Neural progenitor cell (in vitro differentiated cells): ENCODE results near the gene CDRT4. TPM values are rescaled to one million over a fixed set of nuclear protein-coding genes. Genes with fewer than 3 reads are reported as not detected.
"Not testable (repeated sequence)": the region's sequence is repeated elsewhere in the genome, so short reads cannot be mapped to it uniquely, and the experiment has no call there.

ENCODE experiments used
- DNase-seq: peaks from one replicate; pipeline ENCODE4 v3.0.0-alpha.2; 2016; ENCODE audit warnings: low spot score
- H2AFZ ChIP-seq: fragments of 200-600 bp; sonication (generic); replicated peaks from 2 replicates; pipeline ENCODE4 v1.6.1; 2016; ENCODE audit warnings: antibody characterized with exemption
- H3F3A ChIP-seq: fragments of 200-600 bp; sonication (generic); 2 replicates; pipeline ENCODE4 v1.6.1; 2016; ENCODE audit warnings: antibody characterized with exemption, low read depth
- H3K27ac ChIP-seq: fragments of 200-600 bp; sonication (generic); 2 replicates; pipeline ENCODE4 v1.5.1; 2016; ENCODE audit warnings: mild to moderate bottlenecking
- H3K27me3 ChIP-seq: fragments of 200-600 bp; sonication (generic); 2 replicates; pipeline ENCODE4 v1.6.1; 2016; ENCODE audit warnings: mild to moderate bottlenecking, moderate library complexity
- H3K36me3 ChIP-seq: fragments of 200-600 bp; sonication (generic); 2 replicates; pipeline ENCODE4 v1.5.1; 2016
- H3K4me1 ChIP-seq: fragments of 200-600 bp; sonication (generic); 2 replicates; pipeline ENCODE4 v1.6.1; 2016; ENCODE audit warnings: mixed run types
- H3K4me2 ChIP-seq: fragments of 200-600 bp; sonication (generic); 2 replicates; pipeline ENCODE4 v1.6.1; 2016
- H3K4me3 ChIP-seq: fragments of 200-600 bp; sonication (generic); 2 replicates; pipeline ENCODE4 v1.5.1; 2016
- H3K79me2 ChIP-seq: fragments of 200-600 bp; sonication (generic); 2 replicates; pipeline ENCODE4 v1.6.1; 2016; ENCODE audit warnings: low read depth
- H3K9ac ChIP-seq: fragments of 200-600 bp; sonication (generic); 2 replicates; pipeline ENCODE4 v1.6.1; 2016
- H3K9me3 ChIP-seq: fragments of 200-600 bp; sonication (generic); 2 replicates; pipeline ENCODE4 v1.5.1; 2016; ENCODE audit warnings: low read depth
- H4K20me1 ChIP-seq: fragments of 200-600 bp; sonication (generic); 2 replicates; pipeline ENCODE4 v1.6.1; 2016; ENCODE audit warnings: low read depth
- H3K27ac Mint-ChIP-seq: 3 replicates; pipeline ENCODE4 v1.8.0; 2021; ENCODE audit warnings: mixed read lengths
- H3K27me3 Mint-ChIP-seq: 2 replicates; pipeline ENCODE4 v1.8.0; 2022; ENCODE audit warnings: low read depth, mild to moderate bottlenecking, inconsistent platforms, moderate library complexity, mixed read lengths; ENCODE audit not compliant: insufficient read depth
- H3K36me3 Mint-ChIP-seq: 3 replicates; pipeline ENCODE4 v1.8.0; 2021; ENCODE audit warnings: mixed read lengths
- H3K4me1 Mint-ChIP-seq: 3 replicates; pipeline ENCODE4 v1.8.0; 2021; ENCODE audit warnings: mixed read lengths
- H3K4me3 Mint-ChIP-seq: 3 replicates; pipeline ENCODE4 v1.8.0; 2021; ENCODE audit warnings: mild to moderate bottlenecking, moderate library complexity, mixed read lengths
- H3K9me3 Mint-ChIP-seq: 3 replicates; pipeline ENCODE4 v1.8.0; 2020; ENCODE audit warnings: mixed read lengths
- CTCF ChIP-seq: fragments of 200-600 bp; sonication (generic); IDR thresholded peaks from 2 replicates; pipeline ENCODE4 v1.5.1; 2017; ENCODE audit warnings: antibody characterized with exemption, mild to moderate bottlenecking
- EZH2 ChIP-seq: fragments of 200-600 bp; sonication (generic); IDR thresholded peaks from 2 replicates; pipeline ENCODE4 v1.6.1; 2017; ENCODE audit warnings: antibody characterized with exemption, mild to moderate bottlenecking, moderate library complexity
- EZH2phosphoT487 ChIP-seq: fragments of 200-600 bp; sonication (generic); IDR thresholded peaks from 2 replicates; pipeline ENCODE4 v1.6.1; 2017; ENCODE audit warnings: antibody characterized with exemption
- total RNA-seq: library from RNA; depleted of rRNA; stranded (reverse); fragments of >200 nt; gene quantifications from 2 replicates; pipeline ENCODE4 v1.2.3, GENCODE V29; 2015; ENCODE audit warnings: low replicate concordance

CDRT4 gene
- total RNA-seq, 1 donor from 2014 or later: 18.2 TPM

GRCh38 chr17:15440347-15440746 lies 27.1 kb downstream of the CDRT4 start:
- H3K9me3 Mint-ChIP-seq: no peaks in the 10 kb centered on the region
- DNase-seq: no peak
- H3F3A ChIP-seq: no peaks in the 10 kb centered on the region

DNA sequence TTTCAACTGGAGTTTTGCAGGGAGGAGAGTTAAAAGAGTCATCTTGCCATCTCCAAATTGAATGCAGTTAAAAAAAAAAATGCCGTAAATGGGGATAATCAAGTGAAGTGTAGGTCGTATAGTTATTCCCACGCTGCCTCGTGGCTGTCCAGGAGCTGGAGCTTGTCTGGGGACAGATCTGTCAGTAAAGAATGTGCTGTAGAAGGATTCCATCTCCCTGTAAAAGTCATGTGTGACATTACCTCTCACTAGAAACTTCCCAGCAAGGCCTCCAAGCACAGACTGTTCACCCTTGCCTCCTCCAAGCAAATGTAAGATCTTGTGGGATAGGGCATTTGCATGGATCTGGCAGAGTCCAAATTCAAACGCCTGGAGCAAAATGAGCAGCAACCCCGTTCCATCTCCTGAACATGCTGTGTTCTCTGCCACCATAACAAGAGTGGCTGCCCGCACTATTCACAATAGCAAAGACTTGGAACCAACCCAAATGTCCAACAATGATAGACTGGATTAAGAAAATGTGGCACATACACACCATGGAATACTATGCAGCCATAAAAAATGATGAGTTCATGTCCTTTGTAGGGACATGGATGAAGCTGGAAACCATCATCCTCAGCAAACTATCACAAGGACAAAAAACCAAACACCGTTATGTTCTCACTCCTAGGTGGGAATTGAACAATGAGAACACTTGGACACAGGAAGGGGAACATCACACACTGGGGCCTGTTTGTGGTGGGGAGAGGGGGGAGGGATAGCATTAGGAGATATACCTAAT lies 28.0 kb downstream of the CDRT4 start:
- H3K4me3 ChIP-seq, H3K79me2 ChIP-seq, H3K9me3 ChIP-seq, DNase-seq, H2AFZ ChIP-seq, H3K27me3 ChIP-seq, H3K27ac Mint-ChIP-seq, H3K36me3 ChIP-seq, H3K9ac ChIP-seq, H3K9me3 Mint-ChIP-seq, H3K4me2 ChIP-seq, H3K4me3 Mint-ChIP-seq, H3K27ac ChIP-seq, H4K20me1 ChIP-seq, H3F3A ChIP-seq, H3K4me1 ChIP-seq, H3K27me3 Mint-ChIP-seq: not testable (repeated sequence)
- Mint-ChIP-seq H3K4me1 (peaks cover 13% of the 10 kb centered on the region), H3K36me3 (peaks cover 33% of the 10 kb centered on the region)

More at GRCh38 chr17:15440347-15440746, 27.1 kb downstream of the CDRT4 start:
- no peak overlapping the region for H3K9ac ChIP-seq
- no peak overlapping the region for H2AFZ ChIP-seq
- no peak overlapping the region for H3K4me3 Mint-ChIP-seq
- H3K27me3 Mint-ChIP-seq: no peaks in the 10 kb centered on the region
- H3K36me3 Mint-ChIP-seq: peaks cover 31% of the 10 kb centered on the region
- H3K4me3 ChIP-seq: no peak overlapping the region
- no peaks in the 10 kb centered on the region for H3K4me1 ChIP-seq
- H3K4me1 Mint-ChIP-seq: peaks cover 9% of the 10 kb centered on the region
- H3K9me3 ChIP-seq: no peaks in the 10 kb centered on the region
- H3K36me3 ChIP-seq: no peaks in the 10 kb centered on the region
- H3K4me2 ChIP-seq: no peak overlapping the region
- no peak for TF ChIP-seq CTCF
- no peaks in the 10 kb centered on the region for H4K20me1 ChIP-seq
- no peak overlapping the region for H3K27ac Mint-ChIP-seq
- no peaks in the 10 kb centered on the region for H3K79me2 ChIP-seq
- H3K27me3 ChIP-seq: no peaks in the 10 kb centered on the region
- H3K27ac ChIP-seq: no peak overlapping the region

DNA sequence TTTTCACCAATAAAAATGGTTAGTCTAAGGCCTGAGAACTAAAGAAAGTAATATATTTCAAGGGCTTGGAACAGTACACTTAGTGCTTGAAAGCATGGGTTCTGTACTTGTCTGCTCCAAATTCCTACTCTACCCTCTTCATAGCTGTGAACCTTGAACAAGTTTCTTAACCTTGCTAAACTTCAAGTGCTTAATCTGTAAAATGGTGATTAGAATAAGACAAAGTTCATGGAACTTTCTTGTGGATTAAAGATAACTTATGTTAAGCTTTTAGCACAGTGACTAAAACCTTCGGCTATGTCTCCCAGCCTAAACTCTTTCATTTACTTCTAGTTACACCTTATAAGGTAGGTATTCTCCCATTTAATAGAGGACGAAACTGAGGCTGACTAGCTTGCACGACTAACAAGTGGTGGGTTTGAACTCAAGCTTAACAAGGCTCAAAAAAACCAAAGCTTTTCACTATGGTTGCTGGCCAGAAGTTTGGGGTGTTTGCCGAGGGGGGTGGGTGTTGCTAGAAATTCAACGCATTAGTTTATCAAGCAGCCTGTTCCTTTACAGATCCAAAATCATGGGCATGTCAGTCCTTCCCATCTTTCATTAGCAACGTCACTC lies 28.8 kb downstream of the CDRT4 start:
- no peaks in the 10 kb centered on the region for H3F3A ChIP-seq
- no peaks in the 10 kb centered on the region for H3K9me3 ChIP-seq
- Mint-ChIP-seq H3K36me3 (peaks cover 35% of the 10 kb centered on the region), H3K27ac (no peak overlapping the region), H3K27me3 (no peaks in the 10 kb centered on the region), H3K9me3 (no peaks in the 10 kb centered on the region), H3K4me3 (no peak overlapping the region), H3K4me1 (peaks cover 13% of the 10 kb centered on the region)
- no peak overlapping the region for H3K4me2 ChIP-seq
- H4K20me1 ChIP-seq: no peaks in the 10 kb centered on the region
- no peak overlapping the region for H3K9ac ChIP-seq
- no peaks in the 10 kb centered on the region for H3K36me3 ChIP-seq
- H2AFZ ChIP-seq: no peak overlapping the region
- H3K4me3 ChIP-seq: no peak overlapping the region
- no peak for TF ChIP-seq CTCF
- TF ChIP-seq EZH2phosphoT487: no peak
- no peak for TF ChIP-seq EZH2
- H3K79me2 ChIP-seq: no peaks in the 10 kb centered on the region
- no peaks in the 10 kb centered on the region for H3K4me1 ChIP-seq
- no peaks in the 10 kb centered on the region for H3K27me3 ChIP-seq
- H3K27ac ChIP-seq: no peak overlapping the region
- DNase-seq: no peak

DNA sequence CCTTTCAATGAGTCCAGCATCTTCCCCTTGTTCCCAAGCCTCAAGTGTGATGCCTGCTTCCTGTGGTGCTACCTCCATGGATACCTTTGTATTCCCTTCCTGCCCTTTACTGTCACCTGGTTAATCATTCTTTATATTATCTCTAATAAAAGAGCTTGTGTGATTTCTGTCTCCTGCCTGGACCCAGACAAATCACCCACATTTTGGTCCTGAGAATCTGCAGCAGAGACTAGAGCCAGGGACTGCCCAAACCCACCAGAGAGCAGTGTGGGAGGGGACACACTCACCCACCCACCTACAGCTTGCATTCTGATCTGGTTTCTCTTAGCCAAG lies 30.2 kb downstream of the CDRT4 start:
- Mint-ChIP-seq H3K27me3 (peaks cover 3% of the 10 kb centered on the region), H3K27ac (no peak overlapping the region), H3K4me3 (no peak overlapping the region), H3K4me1 (peaks cover 10% of the 10 kb centered on the region), H3K36me3 (peaks cover 31% of the 10 kb centered on the region), H3K9me3 (no peaks in the 10 kb centered on the region)
- H3F3A ChIP-seq: no peaks in the 10 kb centered on the region
- no peaks in the 10 kb centered on the region for H3K36me3 ChIP-seq
- no peaks in the 10 kb centered on the region for H3K9me3 ChIP-seq
- no peak overlapping the region for H3K4me2 ChIP-seq
- no peaks in the 10 kb centered on the region for H3K79me2 ChIP-seq
- no peak overlapping the region for H3K27ac ChIP-seq
- DNase-seq: no peak
- TF ChIP-seq EZH2: no peak
- no peak for TF ChIP-seq EZH2phosphoT487
- TF ChIP-seq CTCF: no peak
- no peak overlapping the region for H2AFZ ChIP-seq
- no peak overlapping the region for H3K4me3 ChIP-seq
- no peaks in the 10 kb centered on the region for H3K4me1 ChIP-seq
- no peak overlapping the region for H3K9ac ChIP-seq
- no peaks in the 10 kb centered on the region for H4K20me1 ChIP-seq
- no peaks in the 10 kb centered on the region for H3K27me3 ChIP-seq
